NCI-H128 (cell line): ENCODE data around the gene NEURL2.
"Not testable (repeated sequence)": the region's sequence is repeated elsewhere in the genome, so short reads cannot be mapped to it uniquely, and the experiment has no call there.

Experiments
- DNase-seq: peaks from one replicate; lab custom pipeline; 2025; ENCODE audit not compliant: unreplicated experiment; lab: John Stamatoyannopoulos, UW

The NEURL2 gene

GRCh38 chr20:45874576-45874975, 16.4 kb downstream of the NEURL2 start:
- no peak for DNase-seq

GRCh38 chr20:45874104-45874481, 16.9 kb downstream of the NEURL2 start:
- not testable (repeated sequence) for DNase-seq

GRCh38 chr20:45873409-45874103, 17.5 kb downstream of the NEURL2 start:
- DNase-seq = no peak

GRCh38 chr20:45872626-45873025, 18.4 kb downstream of the NEURL2 start:
- no peak for DNase-seq

GRCh38 chr20:45867819-45868176, 23.2 kb downstream of the NEURL2 start:
- DNase-seq = no peak

- no peak for DNase-seq
These were observed 23.7 kb downstream of the NEURL2 start for GRCh38 chr20:45867136-45867818.

- no peak for DNase-seq
These were observed 24.6 kb downstream of the NEURL2 start for GRCh38 chr20:45866454-45866853.

GRCh38 chr20:45863543-45864470, 27.2 kb downstream of the NEURL2 start:
- DNase-seq = no peak

GRCh38 chr20:45861221-45862075, 29.6 kb downstream of the NEURL2 start:
- peak; percentile 21 for DNase-seq

GRCh38 chr20:45860560-45861220, 30.3 kb downstream of the NEURL2 start:
- no peak for DNase-seq

GRCh38 chr20:45859916-45860315, 31.1 kb downstream of the NEURL2 start:
- no peak for DNase-seq

- no peak for DNase-seq
These were observed 33.2 kb downstream of the NEURL2 start for GRCh38 chr20:45857882-45858216.

GRCh38 chr20:45857114-45857881, 33.7 kb downstream of the NEURL2 start, which contains the start of the genes ACOT8 and ZSWIM3:
Gene ACOT8, minus strand, starts transcription at chr20:45857392. Its CDS starts 77 bp downstream, at chr20:45857315.
Gene ZSWIM3, plus strand, starts transcription at chr20:45857614. Its CDS starts 212 bp downstream, at chr20:45857826.
- DNase-seq = peak; percentile 100

GRCh38 chr20:45853484-45853883, 37.5 kb downstream of the NEURL2 start:
- no peak for DNase-seq

- no peak for DNase-seq
These were observed 38.7 kb downstream of the NEURL2 start for GRCh38 chr20:45852326-45852725.

- no peak for DNase-seq
These were observed 39.5 kb downstream of the NEURL2 start for GRCh38 chr20:45851501-45851900.

- DNase-seq = no peak
These were observed 40.1 kb downstream of the NEURL2 start for GRCh38 chr20:45850926-45851325.

GRCh38 chr20:45850238-45850637, 40.8 kb downstream of the NEURL2 start:
- no peak for DNase-seq

GRCh38 chr20:45848969-45849582, 41.9 kb downstream of the NEURL2 start:
- DNase-seq = no peak
